PC-9 (cell line): ENCODE data around the gene TAS1R3.

Source experiments
- CTCF ChIP-seq: fragments of 200-600 bp; sonication (generic); conservative IDR thresholded peaks from 2 replicates; pipeline ENCODE4 v1.6.1; 2017; ENCODE audit warnings: mixed run types, antibody characterized with exemption, mild to moderate bottlenecking, moderate library complexity
- EZH2 ChIP-seq: fragments of 200-600 bp; sonication (generic); IDR thresholded peaks from 2 replicates; pipeline ENCODE4 v1.8.0; 2017; ENCODE audit warnings: antibody characterized with exemption, low read depth

- no peak for TF ChIP-seq CTCF
- no peak for TF ChIP-seq EZH2
These were observed 39.8 kb downstream of the TAS1R3 start for GRCh38 chr1:1370771-1371300.
